HG03521 (cell line): ENCODE results near the gene MTF1.
A peak's percentile ranks its signal among the peaks of the same experiment; 100 is the strongest.

Experiments
- ATAC-seq: cut with Tn5 transposase; IDR thresholded peaks from one replicate; pipeline ENCODE4 v1.9.1; 2021; ENCODE audit warnings: mild to moderate bottlenecking, moderate library complexity; ENCODE audit not compliant: unreplicated experiment

The MTF1 gene

GRCh38 chr1:37831809-37832208 is 27.6 kb downstream of the MTF1 start:
- ATAC-seq = no peak

- ATAC-seq = no peak
These were observed 28.3 kb downstream of the MTF1 start for GRCh38 chr1:37831109-37831508.

GRCh38 chr1:37828410-37829074 is 30.9 kb downstream of the MTF1 start:
- no peak for ATAC-seq

- no peak for ATAC-seq
These were observed 33.9 kb downstream of the MTF1 start for GRCh38 chr1:37825506-37825905.

- ATAC-seq = no peak
These were observed 35.4 kb downstream of the MTF1 start for GRCh38 chr1:37824001-37824400.

- no peak for ATAC-seq
These were observed 36.2 kb downstream of the MTF1 start for GRCh38 chr1:37822906-37823815.

- ATAC-seq = no peak
These were observed 37.9 kb downstream of the MTF1 start for GRCh38 chr1:37821481-37821880.

- no peak for ATAC-seq
These were observed 41.9 kb downstream of the MTF1 start for GRCh38 chr1:37817481-37817880.

GRCh38 chr1:37814252-37814651 is 45.1 kb downstream of the MTF1 start:
- ATAC-seq = no peak

GRCh38 chr1:37813529-37814145 is 45.8 kb downstream of the MTF1 start:
- ATAC-seq = no peak

GRCh38 chr1:37811027-37811655 is 48.3 kb downstream of the MTF1 start:
- no peak for ATAC-seq

GRCh38 chr1:37809942-37810341 is 49.5 kb downstream of the MTF1 start:
- no peak for ATAC-seq

GRCh38 chr1:37808369-37809319 is 50.7 kb downstream of the MTF1 start:
- ATAC-seq = peak; percentile 22

GRCh38 chr1:37807555-37808368 is 51.6 kb downstream of the MTF1 start, which contains the start of the genes C1orf122 and YRDC:
Gene C1orf122 (plus strand): TSS chr1:37807790. CDS start chr1:37808405, 615 bp downstream.
Gene YRDC (minus strand): TSS chr1:37808208. CDS start chr1:37808180, 28 bp downstream.
- peak; percentile 88 for ATAC-seq

- no peak for ATAC-seq
These were observed 52.2 kb downstream of the MTF1 start for GRCh38 chr1:37807220-37807554.

GRCh38 chr1:37802439-37802838 is 57.0 kb downstream of the MTF1 start:
- no peak for ATAC-seq

- ATAC-seq = no peak
These were observed 61.5 kb downstream of the MTF1 start for GRCh38 chr1:37797750-37798345.

GRCh38 chr1:37795340-37796125 is 63.9 kb downstream of the MTF1 start:
- no peak for ATAC-seq
